ENCODE results near the gene GLDN.

The GLDN gene

GRCh38 chr15:51448622-51449399 lies 107.4 kb downstream of the GLDN start:
- no peak for DNase-seq

GRCh38 chr15:51450001-51450400 lies 108.5 kb downstream of the GLDN start:
- DNase-seq, result no peak
